Measurements from ENCODE around the gene TFE3.

DNA sequence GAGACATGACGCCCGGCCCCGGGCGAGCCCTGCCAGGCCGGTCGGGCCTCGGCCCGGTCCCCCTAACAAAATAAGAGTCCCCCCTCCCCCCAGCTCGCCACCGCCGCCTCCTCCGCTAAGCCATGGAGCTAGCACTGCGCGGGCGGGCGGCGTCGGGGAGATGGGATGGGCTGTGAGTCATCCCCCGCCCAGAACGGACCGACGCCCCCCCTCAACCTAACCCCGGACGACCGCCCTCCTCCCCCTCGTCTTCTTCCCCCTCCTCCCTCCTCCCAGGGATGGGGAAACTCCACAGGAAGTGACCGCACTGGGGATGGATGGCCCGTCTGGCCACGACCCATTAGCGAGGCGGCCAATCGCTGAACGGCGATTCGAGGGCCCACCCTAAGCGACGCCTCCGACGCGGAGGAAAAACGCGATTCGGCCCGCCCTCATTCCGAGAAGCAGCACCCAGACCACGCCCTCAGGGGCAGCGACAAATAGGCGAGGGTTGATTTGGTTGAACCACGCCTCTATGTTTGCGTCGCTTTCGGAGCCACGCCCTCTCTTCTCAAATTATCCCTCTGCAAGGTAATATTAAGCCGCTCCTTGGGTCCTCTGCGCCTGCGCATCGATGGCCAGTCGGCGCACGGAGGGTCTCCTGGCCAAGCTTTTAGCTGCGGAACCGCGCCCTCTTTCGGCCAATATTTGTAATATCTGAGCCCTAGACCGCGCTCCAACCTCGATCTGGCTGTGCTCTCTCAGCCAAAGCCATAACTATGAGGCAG, at the start of gene TFE3:
- no peak for TF ChIP-seq EZH2 (IDR thresholded peaks at IDR 0.05; ENCODE audit: insufficient read depth, poor library complexity, severe bottlenecking)
- TF ChIP-seq EZH2phosphoT487 (IDR thresholded peaks at IDR 0.05; ENCODE audit: insufficient read depth, low read depth): no peak

Measured in GM23248 (cell line).